ENCODE results near the gene EIF4G2. TPM values are rescaled to one million over a fixed set of nuclear protein-coding genes. Genes with fewer than 3 reads are reported as not detected.
A peak's percentile ranks its signal among the peaks of the same experiment; 100 is the strongest.

The EIF4G2 gene
- polyA plus RNA-seq, 4 donors: 208 to 449 (median 245) TPM

GRCh38 chr11:10762913-10763421, 45.8 kb downstream of the EIF4G2 start:
- no peak overlapping the region for H3K27ac ChIP-seq (ENCODE audit: low read depth in 1 of 3, low read length in 2 of 3)
- DNase-seq: no peak
- H3K36me3 ChIP-seq (ENCODE audit: control insufficient read depth in 3 of 3, insufficient read depth in 2 of 3, low read depth in 1 of 3, low read length in 3 of 3): peaks cover 12 to 23% (median 21%) of the 10 kb centered on the region in 3 donors
- no peak for FAIRE-seq
- WGBS, 3 donors: 92 to 96% (median 94%) methylated on average over 4 of the region's 4 CpGs
- no peaks in the 10 kb centered on the region for H3K9me3 ChIP-seq (ENCODE audit: control insufficient read depth in 2 of 2, insufficient read depth in 1 of 2, low read depth in 1 of 2, low read length in 1 of 2)
- no peak overlapping the region for H3K4me3 ChIP-seq (ENCODE audit: low read depth in 1 of 3, low read length in 3 of 3)
- no peaks in the 10 kb centered on the region for H3K27me3 ChIP-seq (ENCODE audit: control insufficient read depth in 3 of 3, insufficient read depth in 3 of 3, low read length in 3 of 3)
- no peaks in the 10 kb centered on the region for H3K4me1 ChIP-seq (ENCODE audit: control insufficient read depth in 3 of 3, insufficient read depth in 2 of 3, low read depth in 1 of 3, low read length in 2 of 3)

GRCh38 chr11:10762185-10762584, 46.5 kb downstream of the EIF4G2 start:
- no peak for FAIRE-seq

GRCh38 chr11:10761085-10761698, 47.5 kb downstream of the EIF4G2 start:
- H3K36me3 ChIP-seq (ENCODE audit: control insufficient read depth in 3 of 3, insufficient read depth in 2 of 3, low read depth in 1 of 3, low read length in 3 of 3): peaks cover 14 to 29% (median 29%) of the 10 kb centered on the region in 3 donors
- 89 to 91% (median 90%) methylated on average over 6 of the region's 6 CpGs for WGBS, 3 donors
- FAIRE-seq: no peak

More at GRCh38 chr11:10762185-10762584, 46.5 kb downstream of the EIF4G2 start:
- Histone ChIP-seq H3K36me3 (ENCODE audit: control insufficient read depth in 3 of 3, insufficient read depth in 2 of 3, low read depth in 1 of 3, low read length in 3 of 3) (peaks cover 11 to 28% (median 25%) of the 10 kb centered on the region in 3 donors), H3K9me3 (ENCODE audit: control insufficient read depth in 2 of 2, insufficient read depth in 1 of 2, low read depth in 1 of 2, low read length in 1 of 2) (no peaks in the 10 kb centered on the region), H3K4me1 (ENCODE audit: control insufficient read depth in 3 of 3, insufficient read depth in 2 of 3, low read depth in 1 of 3, low read length in 2 of 3) (no peaks in the 10 kb centered on the region), H3K27ac (ENCODE audit: low read depth in 1 of 3, low read length in 2 of 3) (no peak overlapping the region), H3K27me3 (ENCODE audit: control insufficient read depth in 3 of 3, insufficient read depth in 3 of 3, low read length in 3 of 3) (no peaks in the 10 kb centered on the region), H3K4me3 (ENCODE audit: low read depth in 1 of 3, low read length in 3 of 3) (no peak overlapping the region)
- no peak for DNase-seq

GRCh38 chr11:10758957-10759356, 49.8 kb downstream of the EIF4G2 start:
- FAIRE-seq (no peak), DNase-seq (no peak)
- H3K4me3 ChIP-seq (ENCODE audit: low read depth in 1 of 3, low read length in 3 of 3): no peak overlapping the region
- 94 to 96% (median 95%) methylated on average over 1 of the region's 1 CpG for WGBS, 3 donors
- no peaks in the 10 kb centered on the region for H3K4me1 ChIP-seq (ENCODE audit: control insufficient read depth in 3 of 3, insufficient read depth in 2 of 3, low read depth in 1 of 3, low read length in 2 of 3)
- H3K9me3 ChIP-seq (ENCODE audit: control insufficient read depth in 2 of 2, insufficient read depth in 1 of 2, low read depth in 1 of 2, low read length in 1 of 2): no peaks in the 10 kb centered on the region
- H3K36me3 ChIP-seq (ENCODE audit: control insufficient read depth in 3 of 3, insufficient read depth in 2 of 3, low read depth in 1 of 3, low read length in 3 of 3): peaks cover 16 to 25% (median 21%) of the 10 kb centered on the region in 3 donors
- no peaks in the 10 kb centered on the region for H3K27me3 ChIP-seq (ENCODE audit: control insufficient read depth in 3 of 3, insufficient read depth in 3 of 3, low read length in 3 of 3)
- H3K27ac ChIP-seq (ENCODE audit: low read depth in 1 of 3, low read length in 2 of 3): no peak overlapping the region

More at GRCh38 chr11:10761085-10761698, 47.5 kb downstream of the EIF4G2 start:
- no peak overlapping the region for H3K27ac ChIP-seq (ENCODE audit: low read depth in 1 of 3, low read length in 2 of 3)
- no peak for DNase-seq
- no peak overlapping the region for H3K4me3 ChIP-seq (ENCODE audit: low read depth in 1 of 3, low read length in 3 of 3)
- H3K27me3 ChIP-seq (ENCODE audit: control insufficient read depth in 3 of 3, insufficient read depth in 3 of 3, low read length in 3 of 3): no peaks in the 10 kb centered on the region
- no peaks in the 10 kb centered on the region for H3K9me3 ChIP-seq (ENCODE audit: control insufficient read depth in 2 of 2, insufficient read depth in 1 of 2, low read depth in 1 of 2, low read length in 1 of 2)
- H3K4me1 ChIP-seq (ENCODE audit: control insufficient read depth in 3 of 3, insufficient read depth in 2 of 3, low read depth in 1 of 3, low read length in 2 of 3): no peaks in the 10 kb centered on the region

GRCh38 chr11:10752486-10752885, 56.2 kb downstream of the EIF4G2 start:
- WGBS, 3 donors: 60 to 75% (median 66%) methylated on average over 7 of the region's 7 CpGs
- peak in 1 of 2 donors; percentile 33 for DNase-seq
- FAIRE-seq: no peak
- Histone ChIP-seq H3K4me1 (ENCODE audit: control insufficient read depth in 3 of 3, insufficient read depth in 2 of 3, low read depth in 1 of 3, low read length in 2 of 3) (peaks cover 0 to 6% (median 0%) of the 10 kb centered on the region in 3 donors), H3K27ac (ENCODE audit: low read depth in 1 of 3, low read length in 2 of 3) (no peak overlapping the region), H3K36me3 (ENCODE audit: control insufficient read depth in 3 of 3, insufficient read depth in 2 of 3, low read depth in 1 of 3, low read length in 3 of 3) (peaks cover 5 to 12% (median 9%) of the 10 kb centered on the region in 3 donors), H3K9me3 (ENCODE audit: control insufficient read depth in 2 of 2, insufficient read depth in 1 of 2, low read depth in 1 of 2, low read length in 1 of 2) (no peaks in the 10 kb centered on the region), H3K27me3 (ENCODE audit: control insufficient read depth in 3 of 3, insufficient read depth in 3 of 3, low read length in 3 of 3) (no peaks in the 10 kb centered on the region), H3K4me3 (ENCODE audit: low read depth in 1 of 3, low read length in 3 of 3) (peak overlapping the region in 2 of 3 donors; percentile 88 to 95)

- H3K27me3 ChIP-seq (ENCODE audit: control insufficient read depth in 3 of 3, insufficient read depth in 3 of 3, low read length in 3 of 3): no peaks in the 10 kb centered on the region
- peaks cover 0 to 6% (median 0%) of the 10 kb centered on the region in 3 donors for H3K4me1 ChIP-seq (ENCODE audit: control insufficient read depth in 3 of 3, insufficient read depth in 2 of 3, low read depth in 1 of 3, low read length in 2 of 3)
- H3K27ac ChIP-seq (ENCODE audit: low read depth in 1 of 3, low read length in 2 of 3): peak overlapping the region in 1 of 3 donors; percentile 100
- H3K9me3 ChIP-seq (ENCODE audit: control insufficient read depth in 2 of 2, insufficient read depth in 1 of 2, low read depth in 1 of 2, low read length in 1 of 2): no peaks in the 10 kb centered on the region
- peaks cover 5 to 8% (median 5%) of the 10 kb centered on the region in 3 donors for H3K36me3 ChIP-seq (ENCODE audit: control insufficient read depth in 3 of 3, insufficient read depth in 2 of 3, low read depth in 1 of 3, low read length in 3 of 3)
- DNase-seq: peak; percentile 27 to 38
- FAIRE-seq: no peak
- H3K4me3 ChIP-seq (ENCODE audit: low read depth in 1 of 3, low read length in 3 of 3): peak overlapping the region in 2 of 3 donors; percentile 88 to 95
- 19 to 43% (median 25%) methylated on average over 2 of the region's 2 CpGs for WGBS, 3 donors
Measured at GRCh38 chr11:10752061-10752460, 56.7 kb downstream of the EIF4G2 start.

GRCh38 chr11:10751581-10751940, 57.2 kb downstream of the EIF4G2 start:
- DNase-seq: no peak
- FAIRE-seq: no peak
- no peaks in the 10 kb centered on the region for H3K9me3 ChIP-seq (ENCODE audit: control insufficient read depth in 2 of 2, insufficient read depth in 1 of 2, low read depth in 1 of 2, low read length in 1 of 2)
- peaks cover 2 to 4% (median 3%) of the 10 kb centered on the region in 3 donors for H3K36me3 ChIP-seq (ENCODE audit: control insufficient read depth in 3 of 3, insufficient read depth in 2 of 3, low read depth in 1 of 3, low read length in 3 of 3)
- H3K4me1 ChIP-seq (ENCODE audit: control insufficient read depth in 3 of 3, insufficient read depth in 2 of 3, low read depth in 1 of 3, low read length in 2 of 3): peaks cover 0 to 6% (median 0%) of the 10 kb centered on the region in 3 donors
- H3K27ac ChIP-seq (ENCODE audit: low read depth in 1 of 3, low read length in 2 of 3): peak overlapping the region; percentile 92 to 100 (median 99)
- WGBS, 3 donors: 0 to 1% (median 0%) methylated on average over 14 of the region's 14 CpGs
- H3K4me3 ChIP-seq (ENCODE audit: low read depth in 1 of 3, low read length in 3 of 3): peak overlapping the region; percentile 71 to 95 (median 88)
- no peaks in the 10 kb centered on the region for H3K27me3 ChIP-seq (ENCODE audit: control insufficient read depth in 3 of 3, insufficient read depth in 3 of 3, low read length in 3 of 3)

- H3K27me3 ChIP-seq (ENCODE audit: control insufficient read depth in 3 of 3, insufficient read depth in 3 of 3, low read length in 3 of 3): no peaks in the 10 kb centered on the region
- WGBS, 3 donors: 0% methylated on average over 65 to 67 of the region's 67 CpGs
- H3K36me3 ChIP-seq (ENCODE audit: control insufficient read depth in 3 of 3, insufficient read depth in 2 of 3, low read depth in 1 of 3, low read length in 3 of 3): peaks cover 2 to 4% (median 3%) of the 10 kb centered on the region in 3 donors
- H3K4me1 ChIP-seq (ENCODE audit: control insufficient read depth in 3 of 3, insufficient read depth in 2 of 3, low read depth in 1 of 3, low read length in 2 of 3): peaks cover 0 to 6% (median 0%) of the 10 kb centered on the region in 3 donors
- H3K4me3 ChIP-seq (ENCODE audit: low read depth in 1 of 3, low read length in 3 of 3): peak within 1 kb of the TSS; percentile 71 to 95 (median 88)
- FAIRE-seq (no peak), DNase-seq (peak; percentile 88 to 97)
- H3K27ac ChIP-seq (ENCODE audit: low read depth in 1 of 3, low read length in 2 of 3): peak within 1 kb of the TSS; percentile 92 to 100 (median 99)
- H3K9me3 ChIP-seq (ENCODE audit: control insufficient read depth in 2 of 2, insufficient read depth in 1 of 2, low read depth in 1 of 2, low read length in 1 of 2): no peaks in the 10 kb centered on the region
Measured at GRCh38 chr11:10750838-10751580, 57.7 kb downstream of the EIF4G2 start, which contains the start of gene CTR9. Gene CTR9 (plus strand): TSS chr11:10751246. CDS start chr11:10751413, 167 bp downstream.

All from small intestine (tissue), 7 donors.